GM21825 (cell line): ENCODE measurements around the gene HIVEP2.

ENCODE experiments used
- ATAC-seq: cut with Tn5 transposase; IDR thresholded peaks from one replicate; pipeline ENCODE4 v1.9.1; 2021; ENCODE audit warnings: mild to moderate bottlenecking, moderate library complexity; ENCODE audit not compliant: unreplicated experiment

Gene HIVEP2

GRCh38 chr6:142845624-142846458 lies 99.1 kb downstream of the HIVEP2 start:
- ATAC-seq: no peak

GRCh38 chr6:142845143-142845571 lies 99.8 kb downstream of the HIVEP2 start:
- peak; percentile 37 for ATAC-seq

- ATAC-seq: peak; percentile 25
These were observed 100.8 kb downstream of the HIVEP2 start for GRCh38 chr6:142844065-142844755.

- no peak for ATAC-seq
These were observed 101.6 kb downstream of the HIVEP2 start for GRCh38 chr6:142843361-142843760.

- ATAC-seq: peak; percentile 66
These were observed 102.3 kb downstream of the HIVEP2 start for GRCh38 chr6:142842418-142843261.

GRCh38 chr6:142841915-142842314 lies 103.1 kb downstream of the HIVEP2 start:
- no peak for ATAC-seq

GRCh38 chr6:142839686-142840040 lies 105.3 kb downstream of the HIVEP2 start:
- no peak for ATAC-seq

GRCh38 chr6:142838821-142839685 lies 105.9 kb downstream of the HIVEP2 start:
- ATAC-seq: no peak

GRCh38 chr6:142835787-142836535 lies 109.0 kb downstream of the HIVEP2 start:
- ATAC-seq: no peak

- ATAC-seq: no peak
These were observed 110.1 kb downstream of the HIVEP2 start for GRCh38 chr6:142834853-142835252.

- no peak for ATAC-seq
These were observed 111.2 kb downstream of the HIVEP2 start for GRCh38 chr6:142833798-142834197.

GRCh38 chr6:142833054-142833453 lies 111.9 kb downstream of the HIVEP2 start:
- ATAC-seq: no peak

GRCh38 chr6:142830807-142831206 lies 114.2 kb downstream of the HIVEP2 start:
- ATAC-seq: no peak

- no peak for ATAC-seq
These were observed 114.8 kb downstream of the HIVEP2 start for GRCh38 chr6:142830116-142830710.

- no peak for ATAC-seq
These were observed 115.4 kb downstream of the HIVEP2 start for GRCh38 chr6:142829556-142829955.

GRCh38 chr6:142827991-142828390 lies 117.0 kb downstream of the HIVEP2 start:
- no peak for ATAC-seq

- ATAC-seq: no peak
These were observed 117.6 kb downstream of the HIVEP2 start for GRCh38 chr6:142827369-142827768.

- no peak for ATAC-seq
These were observed 119.2 kb downstream of the HIVEP2 start for GRCh38 chr6:142825760-142826159.

GRCh38 chr6:142824426-142824825 lies 120.5 kb downstream of the HIVEP2 start:
- ATAC-seq: no peak
